Osteocyte (in vitro differentiated cells): Measurements from ENCODE around the gene PSMG3. TPM values are rescaled to one million over a fixed set of nuclear protein-coding genes. Genes with fewer than 3 reads are reported as not detected.

Experiments used
- DNase-seq: peaks from one replicate; pipeline ENCODE4 v3.0.0; 2021; ENCODE audit warnings: mixed read lengths; ENCODE audit not compliant: unreplicated experiment; ENCODE audit errors: extremely low spot score
- H3K27ac Mint-ChIP-seq: one replicate; pipeline ENCODE4 v1.8.0; 2021; ENCODE audit warnings: mild to moderate bottlenecking, mixed read lengths; ENCODE audit not compliant: unreplicated experiment
- H3K27me3 Mint-ChIP-seq: one replicate; pipeline ENCODE4 v1.8.0; 2021; ENCODE audit warnings: mixed read lengths; ENCODE audit not compliant: unreplicated experiment
- H3K36me3 Mint-ChIP-seq: one replicate; pipeline ENCODE4 v1.8.0; 2021; ENCODE audit warnings: mixed read lengths; ENCODE audit not compliant: unreplicated experiment
- H3K4me1 Mint-ChIP-seq: one replicate; pipeline ENCODE4 v1.8.0; 2021; ENCODE audit warnings: mixed read lengths; ENCODE audit not compliant: unreplicated experiment
- H3K4me3 Mint-ChIP-seq: one replicate; pipeline ENCODE4 v1.8.0; 2021; ENCODE audit warnings: mild to moderate bottlenecking, moderate library complexity, mixed read lengths; ENCODE audit not compliant: unreplicated experiment
- H3K9me3 Mint-ChIP-seq: one replicate; pipeline ENCODE4 v1.8.0; 2021; ENCODE audit warnings: mixed read lengths; ENCODE audit not compliant: unreplicated experiment
- CTCF ChIP-seq: fragments of 200-600 bp; sonication (generic); IDR thresholded peaks from 2 replicates; pipeline ENCODE4 v1.5.0; 2021; ENCODE audit warnings: antibody characterized with exemption, mild to moderate bottlenecking, moderate library complexity
- total RNA-seq: library from RNA; stranded (reverse); gene quantifications from 2 replicates; pipeline ENCODE4 v1.2.1, GENCODE V29; 2021

Gene PSMG3
- total RNA-seq, 1 donor from 2014 or later, result 25.6 TPM

DNA sequence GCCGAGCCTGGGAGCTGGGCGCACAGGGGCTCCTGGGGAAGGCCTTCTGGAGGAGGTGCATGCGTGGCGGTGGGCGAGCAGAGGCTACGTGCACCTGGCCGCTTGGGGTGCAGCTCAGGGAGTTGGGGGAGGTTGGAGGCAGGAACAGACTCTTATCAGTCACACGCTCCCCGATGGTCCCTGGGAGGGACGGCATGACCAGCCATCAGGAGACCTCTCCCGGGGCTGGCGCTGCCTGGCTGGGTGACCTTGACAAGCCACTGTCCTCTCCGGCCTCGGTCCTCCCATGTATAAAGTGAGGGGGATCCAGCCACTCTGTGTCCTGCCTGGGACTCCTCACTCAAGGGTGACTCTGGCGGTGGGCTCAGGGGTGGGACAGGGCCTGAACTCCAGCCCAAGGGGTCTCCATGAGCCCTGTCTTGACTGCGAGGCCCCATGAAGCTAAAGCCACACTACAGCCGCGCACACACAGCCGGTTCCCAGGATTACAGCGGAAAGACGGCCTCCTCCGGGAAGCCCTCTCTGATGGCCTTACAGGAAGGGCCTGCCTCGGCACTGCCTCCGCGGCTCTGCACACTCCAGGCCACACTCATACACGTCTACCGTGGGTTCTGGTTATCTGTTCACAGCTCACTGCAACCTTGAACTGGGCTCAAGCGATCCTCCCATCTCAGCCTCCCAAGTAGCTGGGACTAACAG, 16.2 kb downstream of the PSMG3 start:
- H3K4me1 Mint-ChIP-seq, result peaks cover 15% of the 10 kb centered on the region
- no peaks in the 10 kb centered on the region for H3K9me3 Mint-ChIP-seq
- no peaks in the 10 kb centered on the region for H3K27me3 Mint-ChIP-seq
- H3K4me3 Mint-ChIP-seq, result no peak overlapping the region
- no peak for TF ChIP-seq CTCF
- DNase-seq, result no peak
- no peak overlapping the region for H3K27ac Mint-ChIP-seq
- no peaks in the 10 kb centered on the region for H3K36me3 Mint-ChIP-seq

DNA sequence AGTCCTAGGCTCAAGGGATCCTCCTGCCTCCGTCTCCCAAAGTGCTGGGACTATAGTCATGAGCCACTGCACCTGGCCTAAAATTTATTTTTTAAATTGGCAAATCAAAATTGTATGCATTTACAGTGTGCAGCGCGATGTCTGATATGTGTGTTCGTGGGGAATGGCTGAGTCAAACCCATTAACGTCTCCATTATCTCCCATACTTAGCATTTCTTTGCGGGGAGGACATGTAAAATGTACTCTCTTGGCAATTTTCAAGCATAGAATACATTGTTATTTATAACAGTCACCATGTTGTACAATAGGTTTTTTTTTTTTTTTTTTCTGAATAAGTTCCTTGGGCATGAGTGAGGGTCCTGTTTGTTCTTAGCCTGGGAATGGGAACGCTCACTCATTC, 17.6 kb downstream of the PSMG3 start:
- TF ChIP-seq CTCF, result no peak
- DNase-seq, result no peak
- no peaks in the 10 kb centered on the region for H3K27me3 Mint-ChIP-seq

GRCh38 chr7:1550846-1551155, 19.0 kb downstream of the PSMG3 start:
- Mint-ChIP-seq H3K9me3 (no peaks in the 10 kb centered on the region), H3K4me3 (no peak overlapping the region), H3K27me3 (no peaks in the 10 kb centered on the region), H3K27ac (no peak overlapping the region), H3K36me3 (no peaks in the 10 kb centered on the region), H3K4me1 (peaks cover 10% of the 10 kb centered on the region)
- TF ChIP-seq CTCF, result no peak
- no peak for DNase-seq

More for the DNA sequence above, 17.6 kb downstream of the PSMG3 start:
- Mint-ChIP-seq H3K4me1 (peaks cover 15% of the 10 kb centered on the region), H3K27ac (no peak overlapping the region), H3K36me3 (no peaks in the 10 kb centered on the region), H3K4me3 (no peak overlapping the region), H3K9me3 (no peaks in the 10 kb centered on the region)

DNA sequence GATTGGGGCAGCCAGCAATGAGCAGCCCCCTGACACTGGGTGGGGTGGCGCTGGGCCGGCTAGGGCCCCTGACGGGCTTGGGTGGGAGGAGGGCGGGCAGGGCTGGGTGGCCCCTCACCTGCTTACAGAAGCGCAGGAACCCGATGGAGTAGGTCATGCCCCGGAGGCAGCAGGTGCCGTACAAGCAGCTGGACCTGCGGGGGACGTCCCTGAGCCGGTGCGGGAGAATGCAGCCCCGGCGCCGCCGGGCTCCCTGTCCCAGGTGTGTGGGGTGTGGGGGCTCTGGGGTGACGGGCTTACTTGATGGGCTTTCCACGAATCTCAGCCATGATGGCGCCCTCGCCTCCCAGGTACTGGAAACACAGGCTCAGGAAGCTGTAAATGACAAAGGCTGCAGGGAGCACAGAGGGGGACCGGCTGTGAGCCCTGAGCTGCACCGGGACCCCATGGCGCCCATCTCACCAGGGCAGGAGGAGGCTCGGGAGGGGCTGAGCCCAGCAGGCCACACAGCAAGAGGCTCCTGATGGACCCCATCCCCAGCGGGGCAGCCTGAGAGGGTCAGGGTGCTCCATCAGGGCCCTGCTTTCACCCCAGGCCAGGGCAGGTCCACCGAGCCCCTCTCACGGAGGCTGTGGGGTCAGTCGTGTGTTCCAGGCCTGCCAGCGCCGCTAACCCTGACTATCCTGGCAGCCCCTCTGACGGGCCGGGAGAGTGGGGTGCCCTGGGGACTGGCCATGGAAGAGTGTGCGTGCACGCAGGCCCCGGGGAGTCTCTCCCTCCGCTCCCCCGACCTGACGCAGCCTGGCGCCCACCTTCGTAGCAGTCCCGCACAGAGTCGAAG, 19.6 kb downstream of the PSMG3 start:
- Mint-ChIP-seq H3K27ac (no peak overlapping the region), H3K36me3 (no peaks in the 10 kb centered on the region), H3K9me3 (no peaks in the 10 kb centered on the region), H3K27me3 (no peaks in the 10 kb centered on the region), H3K4me3 (no peak overlapping the region), H3K4me1 (peaks cover 6% of the 10 kb centered on the region)
- no peak for DNase-seq
- no peak for TF ChIP-seq CTCF

- no peaks in the 10 kb centered on the region for H3K4me1 Mint-ChIP-seq
- no peak for TF ChIP-seq CTCF
- no peak overlapping the region for H3K27ac Mint-ChIP-seq
- peaks cover 3% of the 10 kb centered on the region for H3K36me3 Mint-ChIP-seq
- no peak overlapping the region for H3K4me3 Mint-ChIP-seq
- no peak for DNase-seq
- H3K27me3 Mint-ChIP-seq, result no peaks in the 10 kb centered on the region
- no peaks in the 10 kb centered on the region for H3K9me3 Mint-ChIP-seq
Measured at GRCh38 chr7:1549357-1550004, 20.4 kb downstream of the PSMG3 start.
